Measurements from ENCODE around the gene MFSD12.

Gene MFSD12

GRCh38 chr19:3538258-3538929, 19.0 kb downstream of the MFSD12 start:
- peaks cover 68% of the 10 kb centered on the region for H3K36me3 ChIP-seq
- H3K4me1 ChIP-seq (ENCODE audit: control insufficient read depth in 1 of 2, insufficient read depth in 1 of 2, low read depth in 1 of 2, low read length in 1 of 2) = peaks cover 4 to 5% of the 10 kb centered on the region in 2 experiments
- no peaks in the 10 kb centered on the region for H3K9me3 ChIP-seq
- H3K27ac ChIP-seq = peak overlapping the region; percentile 50
- no peak for TF ChIP-seq CTCF (IDR thresholded peaks at IDR 0.05)
- H3K4me3 ChIP-seq (ENCODE audit: low read depth in 1 of 2, low read length in 1 of 2) = no peak overlapping the region
- no peaks in the 10 kb centered on the region for H3K27me3 ChIP-seq

- H3K36me3 ChIP-seq = peaks cover 68% of the 10 kb centered on the region
- H3K9me3 ChIP-seq = no peaks in the 10 kb centered on the region
- H3K27ac ChIP-seq = peak overlapping the region; percentile 50
- no peaks in the 10 kb centered on the region for H3K27me3 ChIP-seq
- TF ChIP-seq CTCF (IDR thresholded peaks at IDR 0.05) = no peak
- peaks cover 4 to 5% of the 10 kb centered on the region in 2 experiments for H3K4me1 ChIP-seq (ENCODE audit: control insufficient read depth in 1 of 2, insufficient read depth in 1 of 2, low read depth in 1 of 2, low read length in 1 of 2)
- no peak overlapping the region for H3K4me3 ChIP-seq (ENCODE audit: low read depth in 1 of 2, low read length in 1 of 2)
Measured at GRCh38 chr19:3537438-3538240, 19.7 kb downstream of the MFSD12 start.

GRCh38 chr19:3537101-3537437, 20.3 kb downstream of the MFSD12 start:
- H3K9me3 ChIP-seq = no peaks in the 10 kb centered on the region
- H3K4me3 ChIP-seq (ENCODE audit: low read depth in 1 of 2, low read length in 1 of 2) = no peak overlapping the region
- H3K36me3 ChIP-seq = peaks cover 73% of the 10 kb centered on the region
- H3K27me3 ChIP-seq = no peaks in the 10 kb centered on the region
- H3K4me1 ChIP-seq (ENCODE audit: control insufficient read depth in 1 of 2, insufficient read depth in 1 of 2, low read depth in 1 of 2, low read length in 1 of 2) = peaks cover 4 to 5% of the 10 kb centered on the region in 2 experiments
- TF ChIP-seq CTCF (IDR thresholded peaks at IDR 0.05) = no peak
- peak overlapping the region; percentile 50 for H3K27ac ChIP-seq

GRCh38 chr19:3536429-3537100, 20.8 kb downstream of the MFSD12 start:
- Histone ChIP-seq H3K36me3 (peaks cover 78% of the 10 kb centered on the region), H3K4me1 (ENCODE audit: control insufficient read depth in 1 of 2, insufficient read depth in 1 of 2, low read depth in 1 of 2, low read length in 1 of 2) (peaks cover 4 to 5% of the 10 kb centered on the region in 2 experiments), H3K9me3 (no peaks in the 10 kb centered on the region), H3K27me3 (no peaks in the 10 kb centered on the region), H3K4me3 (ENCODE audit: low read depth in 1 of 2, low read length in 1 of 2) (no peak overlapping the region), H3K27ac (no peak overlapping the region)
- TF ChIP-seq CTCF (IDR thresholded peaks at IDR 0.05) = no peak

GRCh38 chr19:3535981-3536380, 21.4 kb downstream of the MFSD12 start:
- peaks cover 4 to 5% of the 10 kb centered on the region in 2 experiments for H3K4me1 ChIP-seq (ENCODE audit: control insufficient read depth in 1 of 2, insufficient read depth in 1 of 2, low read depth in 1 of 2, low read length in 1 of 2)
- no peaks in the 10 kb centered on the region for H3K27me3 ChIP-seq
- TF ChIP-seq CTCF (IDR thresholded peaks at IDR 0.05) = no peak
- no peak overlapping the region for H3K4me3 ChIP-seq (ENCODE audit: low read depth in 1 of 2, low read length in 1 of 2)
- H3K27ac ChIP-seq = no peak overlapping the region
- H3K36me3 ChIP-seq = peaks cover 84% of the 10 kb centered on the region
- H3K9me3 ChIP-seq = no peaks in the 10 kb centered on the region

Measured in neutrophil (primary cell).